Measurements from ENCODE around the gene RPUSD1. TPM values are rescaled to one million over a fixed set of nuclear protein-coding genes. Genes with fewer than 3 reads are reported as not detected.
A peak's percentile ranks its signal among the peaks of the same experiment; 100 is the strongest.

RPUSD1 gene
- total RNA-seq, 6 donors from 2014 or later: 14.5 to 43.0 (median 20.8) TPM

GRCh38 chr16:828891-829290 lies 40.7 kb upstream of the RPUSD1 start:
- no peaks in the 10 kb centered on the region for H3K9me3 ChIP-seq
- H3K27me3 ChIP-seq: peaks cover 0 to 8% (median 0%) of the 10 kb centered on the region in 4 donors
- 88 to 91% methylated on average over 8 to 14 of the region's 17 CpGs for WGBS, 2 donors

GRCh38 chr16:827513-827912 lies 39.3 kb upstream of the RPUSD1 start:
- H3K27ac ChIP-seq: no peak overlapping the region
- WGBS, 2 donors: 80 to 95% methylated on average over 12 to 24 of the region's 24 CpGs
- no peak for TF ChIP-seq POLR2A (IDR thresholded peaks at IDR 0.05)
- no peak for TF ChIP-seq EP300 (IDR thresholded peaks at IDR 0.05)
- TF ChIP-seq POLR2AphosphoS5 (IDR thresholded peaks at IDR 0.05): no peak
- no peak for TF ChIP-seq CTCF (IDR thresholded peaks at IDR 0.05)
- H3K36me3 ChIP-seq: no peaks in the 10 kb centered on the region
- H3K4me1 ChIP-seq: peaks cover 7 to 26% (median 14%) of the 10 kb centered on the region in 4 donors
- H3K27me3 ChIP-seq: peaks cover 0 to 8% (median 0%) of the 10 kb centered on the region in 4 donors
- no peak overlapping the region for H3K4me3 ChIP-seq
- ATAC-seq (ENCODE audit: low FRiP score in 2 of 2): no peak
- DNase-seq: peak in 1 of 2 donors; percentile 54
- no peaks in the 10 kb centered on the region for H3K9me3 ChIP-seq

More at GRCh38 chr16:828891-829290, 40.7 kb upstream of the RPUSD1 start:
- Histone ChIP-seq H3K4me1 (peaks cover 7 to 26% (median 14%) of the 10 kb centered on the region in 4 donors), H3K27ac (no peak overlapping the region), H3K4me3 (no peak overlapping the region), H3K36me3 (no peaks in the 10 kb centered on the region)
- TF ChIP-seq POLR2A (IDR thresholded peaks at IDR 0.05): no peak
- TF ChIP-seq CTCF (IDR thresholded peaks at IDR 0.05): no peak
- no peak for TF ChIP-seq POLR2AphosphoS5 (IDR thresholded peaks at IDR 0.05)
- ATAC-seq (ENCODE audit: low FRiP score in 2 of 2) (no peak), DNase-seq (peak in 1 of 2 donors; percentile 56)

GRCh38 chr16:825341-826061 lies 37.3 kb upstream of the RPUSD1 start:
- peak in 1 of 2 donors; percentile 53 for ATAC-seq (ENCODE audit: low FRiP score in 2 of 2)
- peaks cover 0 to 8% (median 0%) of the 10 kb centered on the region in 4 donors for H3K27me3 ChIP-seq
- TF ChIP-seq CTCF (IDR thresholded peaks at IDR 0.05) (no peak), POLR2A (IDR thresholded peaks at IDR 0.05) (no peak), POLR2AphosphoS5 (IDR thresholded peaks at IDR 0.05) (no peak), EP300 (IDR thresholded peaks at IDR 0.05) (no peak)
- peak in 1 of 2 donors; percentile 85 for DNase-seq
- peaks cover 4 to 10% (median 8%) of the 10 kb centered on the region in 4 donors for H3K4me1 ChIP-seq
- 28 to 48% methylated on average over 16 to 36 of the region's 36 CpGs for WGBS, 2 donors
- H3K27ac ChIP-seq: no peak overlapping the region
- no peaks in the 10 kb centered on the region for H3K36me3 ChIP-seq
- H3K4me3 ChIP-seq: peak overlapping the region in 1 of 4 donors; percentile 21
- no peaks in the 10 kb centered on the region for H3K9me3 ChIP-seq

GRCh38 chr16:824601-825000 lies 36.4 kb upstream of the RPUSD1 start:
- Histone ChIP-seq H3K27me3 (peaks cover 0 to 8% (median 0%) of the 10 kb centered on the region in 4 donors), H3K4me3 (no peak overlapping the region), H3K36me3 (no peaks in the 10 kb centered on the region), H3K4me1 (peaks cover 4 to 10% (median 8%) of the 10 kb centered on the region in 4 donors), H3K9me3 (no peaks in the 10 kb centered on the region), H3K27ac (no peak overlapping the region)
- WGBS, 2 donors: 91 to 94% methylated on average over 22 to 25 of the region's 25 CpGs
- TF ChIP-seq CTCF (IDR thresholded peaks at IDR 0.05): no peak
- no peak for ATAC-seq (ENCODE audit: low FRiP score in 2 of 2)
- DNase-seq: peak in 1 of 2 donors; percentile 63

GRCh38 chr16:824194-824593 lies 36.0 kb upstream of the RPUSD1 start:
- WGBS, 2 donors: 90 to 94% methylated on average over 9 to 22 of the region's 22 CpGs
- DNase-seq: peak in 1 of 2 donors; percentile 86

More at GRCh38 chr16:824194-824593, 36.0 kb upstream of the RPUSD1 start:
- TF ChIP-seq EP300 (IDR thresholded peaks at IDR 0.05): no peak
- TF ChIP-seq CTCF (IDR thresholded peaks at IDR 0.05): no peak
- no peak for TF ChIP-seq POLR2AphosphoS5 (IDR thresholded peaks at IDR 0.05)
- TF ChIP-seq POLR2A (IDR thresholded peaks at IDR 0.05): no peak
- Histone ChIP-seq H3K4me3 (no peak overlapping the region), H3K9me3 (no peaks in the 10 kb centered on the region), H3K4me1 (peaks cover 4 to 10% (median 8%) of the 10 kb centered on the region in 4 donors), H3K27ac (no peak overlapping the region), H3K36me3 (no peaks in the 10 kb centered on the region), H3K27me3 (peaks cover 0 to 8% (median 0%) of the 10 kb centered on the region in 4 donors)
- ATAC-seq (ENCODE audit: low FRiP score in 2 of 2): peak in 1 of 2 donors; percentile 33

Data from upper lobe of left lung (tissue), 6 donors.